GM19043 (cell line): ENCODE measurements around the gene NUB1.

Experiments used
- ATAC-seq: cut with Tn5 transposase; IDR thresholded peaks from one replicate; pipeline ENCODE4 v1.9.1; 2021; ENCODE audit warnings: low read depth; ENCODE audit not compliant: unreplicated experiment

The NUB1 gene

GRCh38 chr7:151312831-151313809, 28.5 kb upstream of the NUB1 start:
- no peak for ATAC-seq

- ATAC-seq, result no peak
These were observed 27.8 kb upstream of the NUB1 start for GRCh38 chr7:151313857-151314256.

GRCh38 chr7:151314401-151314800, 27.2 kb upstream of the NUB1 start:
- ATAC-seq, result no peak

- ATAC-seq, result peak; percentile 63
These were observed 26.5 kb upstream of the NUB1 start for GRCh38 chr7:151315038-151315655.

- ATAC-seq, result no peak
These were observed 24.7 kb upstream of the NUB1 start for GRCh38 chr7:151316896-151317295.

- ATAC-seq, result no peak
These were observed 23.7 kb upstream of the NUB1 start for GRCh38 chr7:151317936-151318335.

- no peak for ATAC-seq
These were observed 22.4 kb upstream of the NUB1 start for GRCh38 chr7:151319189-151319588.

- ATAC-seq, result no peak
These were observed 21.3 kb upstream of the NUB1 start for GRCh38 chr7:151320263-151320845.

- no peak for ATAC-seq
These were observed 20.3 kb upstream of the NUB1 start for GRCh38 chr7:151321341-151321740.

GRCh38 chr7:151322906-151323305, 18.7 kb upstream of the NUB1 start:
- ATAC-seq, result no peak

- ATAC-seq, result no peak
These were observed 14.6 kb upstream of the NUB1 start for GRCh38 chr7:151327022-151327421.

GRCh38 chr7:151327659-151328058, 14.0 kb upstream of the NUB1 start:
- ATAC-seq, result no peak

- no peak for ATAC-seq
These were observed 11.4 kb upstream of the NUB1 start for GRCh38 chr7:151330181-151330580.

- ATAC-seq, result no peak
These were observed 11.0 kb upstream of the NUB1 start for GRCh38 chr7:151330661-151331060.

- no peak for ATAC-seq
These were observed 7.0 kb upstream of the NUB1 start for GRCh38 chr7:151334628-151335027.

GRCh38 chr7:151336027-151336708, 5.4 kb upstream of the NUB1 start:
- ATAC-seq, result no peak

GRCh38 chr7:151337346-151337745, 4.3 kb upstream of the NUB1 start:
- no peak for ATAC-seq

GRCh38 chr7:151338809-151339208, 2.8 kb upstream of the NUB1 start:
- ATAC-seq, result no peak

GRCh38 chr7:151339651-151340382, 1.8 kb upstream of the NUB1 start:
- peak; percentile 34 for ATAC-seq

- no peak for ATAC-seq
These were observed 737 bp upstream of the NUB1 start for GRCh38 chr7:151340794-151341356.
